ENCODE results near the gene WDR37.

GRCh38 chr10:1059902-1060301, 3.7 kb downstream of the WDR37 start:
- TF ChIP-seq CTCF (IDR thresholded peaks at IDR 0.05) (no peak), POLR2A (IDR thresholded peaks at IDR 0.05) (no peak)
